Tibial nerve (tissue), 4 donors: ENCODE data around the gene SNX11. TPM values are rescaled to one million over a fixed set of nuclear protein-coding genes. Genes with fewer than 3 reads are reported as not detected.

ENCODE experiments used
- DNase-seq, 2 donors: peaks; one replicate each; pipeline ENCODE4 v3.0.0-alpha.2; 2019; ENCODE audit warnings: low spot score in 2 of 2
- H3K27ac ChIP-seq, 4 donors: fragments of 200-600 bp; sonication (generic) in 3 of 4; one replicate each; pipeline ENCODE4 v1.5.1; 2017 to 2019; ENCODE audit warnings: mild to moderate bottlenecking in 1 of 4
- H3K27me3 ChIP-seq, 2 donors: fragments of 200-600 bp; sonication (generic) in 1 of 2; one replicate each; pipeline versions ENCODE4 v1.5.1 to v1.6.0; 2017 to 2019
- H3K36me3 ChIP-seq, 3 donors: fragments of 200-600 bp; sonication (generic); one replicate each; pipeline ENCODE4 v1.5.1; 2018 to 2019
- H3K4me1 ChIP-seq, 4 donors: fragments of 200-600 bp; sonication (generic) in 3 of 4; one replicate each; pipeline ENCODE4 v1.5.1; 2017 to 2019
- H3K4me3 ChIP-seq, 4 donors: fragments of 200-600 bp; sonication (generic) in 3 of 4; one replicate each; pipeline ENCODE4 v1.5.1; 2017 to 2019; ENCODE audit warnings: mild to moderate bottlenecking in 1 of 4, moderate library complexity in 1 of 4
- H3K9me3 ChIP-seq, 4 donors: fragments of 200-600 bp; sonication (generic) in 3 of 4; one replicate each; pipeline ENCODE4 v1.5.1; 2017 to 2019
- CTCF ChIP-seq, 5 experiments: fragments of 200-600 bp in 3 of 5; fragments of 450-650 bp in 2 of 5; sonication (generic) in 3 of 5; IDR thresholded peaks; one replicate each; pipeline ENCODE4 v1.5.1; 2016 to 2019; ENCODE audit warnings: antibody characterized with exemption in 5 of 5, mild to moderate bottlenecking in 3 of 5, moderate library complexity in 2 of 5
- EP300 ChIP-seq, 2 donors: sonication (generic); formaldehyde crosslinking; IDR thresholded peaks; one replicate each; pipeline ENCODE4 v1.6.1; 2017; ENCODE audit warnings: antibody characterized with exemption in 2 of 2, mild to moderate bottlenecking in 1 of 2
- POLR2A ChIP-seq, 2 donors: fragments of 450-650 bp; IDR thresholded peaks; one replicate each; pipeline ENCODE4 v1.6.1; 2017; ENCODE audit warnings: antibody characterized with exemption in 2 of 2, mild to moderate bottlenecking in 2 of 2, moderate library complexity in 2 of 2
- WGBS, 2 donors: methylation state at CpG; one replicate each; pipeline ENCODE4 v1.1.5; 2018; 5-methylcytosine and 5-hydroxymethylcytosine counted together
- small RNA-seq: library from RNA; depleted of rRNA; stranded (forward); fragments of <200 nt; gene quantifications from one replicate; pipeline ENCODE3, GENCODE V24; 2016
- total RNA-seq, 4 donors: library from RNA; depleted of rRNA; stranded (reverse); fragments of >200 nt; gene quantifications; one replicate each; pipeline ENCODE4 v1.1.0, GENCODE V29; 2016

Gene SNX11
- total RNA-seq, 4 donors from 2014 or later, result 10.0 to 17.2 (median 16.2) TPM

- Histone ChIP-seq H3K36me3 (no peaks in the 10 kb centered on the region), H3K9me3 (no peaks in the 10 kb centered on the region), H3K27ac (no peak overlapping the region), H3K27me3 (peaks cover 0 to 4% of the 10 kb centered on the region in 2 donors), H3K4me3 (no peak overlapping the region), H3K4me1 (no peaks in the 10 kb centered on the region)
- DNase-seq, result no peak
- no peak for TF ChIP-seq POLR2A (IDR thresholded peaks at IDR 0.05)
- TF ChIP-seq CTCF (IDR thresholded peaks at IDR 0.05), result no peak
- no peak for TF ChIP-seq EP300 (IDR thresholded peaks at IDR 0.05)
- WGBS, 2 donors, result 85 to 87% methylated on average over 5 of the region's 5 CpGs
Observed at GRCh38 chr17:48162306-48162934, 54.9 kb downstream of the SNX11 start.

- peaks cover 0 to 4% of the 10 kb centered on the region in 2 donors for H3K27me3 ChIP-seq
- no peak for TF ChIP-seq CTCF (IDR thresholded peaks at IDR 0.05)
- TF ChIP-seq POLR2A (IDR thresholded peaks at IDR 0.05), result no peak
- no peak for TF ChIP-seq EP300 (IDR thresholded peaks at IDR 0.05)
- no peak overlapping the region for H3K4me3 ChIP-seq
- no peak overlapping the region for H3K27ac ChIP-seq
- H3K36me3 ChIP-seq, result no peaks in the 10 kb centered on the region
- no peaks in the 10 kb centered on the region for H3K9me3 ChIP-seq
- no peak for DNase-seq
- 36 to 45% methylated on average over 5 of the region's 5 CpGs for WGBS, 2 donors
- no peaks in the 10 kb centered on the region for H3K4me1 ChIP-seq
Observed at GRCh38 chr17:48162946-48163506, 55.5 kb downstream of the SNX11 start.

DNA sequence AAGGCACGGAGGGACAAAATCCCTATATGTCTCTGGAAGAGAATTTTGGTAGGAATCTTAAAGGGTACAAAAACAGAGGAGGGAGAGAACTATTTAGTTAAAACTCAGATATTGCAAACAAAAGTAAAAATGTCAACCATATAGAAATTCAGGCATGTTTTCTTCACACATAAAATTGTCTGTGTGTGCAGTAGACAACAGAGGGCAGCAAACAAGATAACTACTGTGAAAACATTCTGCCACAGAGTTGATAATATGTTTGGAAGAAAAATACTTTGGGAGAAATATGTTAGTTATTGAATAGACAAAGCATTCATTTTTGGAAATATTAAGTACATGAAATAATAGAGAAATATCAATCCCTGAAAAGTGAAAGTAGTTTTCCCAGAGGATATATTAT is 56.2 kb downstream of the SNX11 start:
- TF ChIP-seq CTCF (IDR thresholded peaks at IDR 0.05), result peak in 1 of 5 experiments; percentile 12
- TF ChIP-seq EP300 (IDR thresholded peaks at IDR 0.05), result no peak
- WGBS, 2 donors, result 76 to 89% methylated on average over 1 of the region's 1 CpG
- no peak overlapping the region for H3K27ac ChIP-seq
- DNase-seq, result no peak
- H3K9me3 ChIP-seq, result no peaks in the 10 kb centered on the region
- H3K4me1 ChIP-seq, result no peaks in the 10 kb centered on the region
- H3K36me3 ChIP-seq, result no peaks in the 10 kb centered on the region
- H3K4me3 ChIP-seq, result no peak overlapping the region
- peaks cover 0 to 4% of the 10 kb centered on the region in 2 donors for H3K27me3 ChIP-seq

DNA sequence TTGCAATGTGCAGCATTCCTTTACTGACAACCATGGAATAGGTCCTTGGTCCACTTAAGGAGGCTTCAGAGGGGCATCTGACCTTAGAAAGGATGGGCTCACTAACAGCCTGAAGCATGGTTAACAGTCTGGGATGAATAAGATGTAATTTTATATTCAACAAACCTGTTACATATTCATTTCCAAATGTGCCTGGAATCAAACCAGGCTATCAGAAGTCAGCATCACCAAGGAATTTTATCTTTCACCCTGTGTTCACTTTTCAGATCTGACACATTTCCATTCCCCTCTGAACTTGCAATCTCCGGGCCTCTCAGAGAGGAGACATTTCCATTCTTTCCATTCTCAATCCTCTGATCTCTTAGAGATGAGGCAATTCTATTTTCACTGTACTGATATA is 62.4 kb downstream of the SNX11 start:
- no peak for TF ChIP-seq POLR2A (IDR thresholded peaks at IDR 0.05)
- TF ChIP-seq EP300 (IDR thresholded peaks at IDR 0.05), result no peak
- no peak for TF ChIP-seq CTCF (IDR thresholded peaks at IDR 0.05)
- no peak overlapping the region for H3K4me3 ChIP-seq
- 76 to 77% methylated on average over 1 of the region's 1 CpG for WGBS, 2 donors

More for the DNA sequence above, 62.4 kb downstream of the SNX11 start:
- Histone ChIP-seq H3K27me3 (peaks cover 0 to 2% of the 10 kb centered on the region in 2 donors), H3K36me3 (no peaks in the 10 kb centered on the region), H3K9me3 (no peaks in the 10 kb centered on the region), H3K4me1 (no peaks in the 10 kb centered on the region), H3K27ac (no peak overlapping the region)
- no peak for DNase-seq

Small RNA genes lying within 50 kb of the gene (small RNA-seq; reads per million reads assigned to genes)
- not detected for gene AC004477.2
- gene MIR1203, result not detected
- not detected for gene RNU6-1201P

Other genes with a start within 250 kb of the SNX11 start
- 1 to 10 TPM; 5.9 to 7.2 (median 7.1) TPM for gene SP2, start 211.5 kb upstream of the SNX11 start, total RNA-seq
- 10 to 100 TPM; 36.0 to 56.8 (median 51.2) TPM for gene PNPO, start 166.2 kb upstream of the SNX11 start, total RNA-seq
- not detected for gene PRR15L, start 149.9 kb upstream of the SNX11 start, total RNA-seq
- gene CDK5RAP3, start 136.7 kb upstream of the SNX11 start, total RNA-seq, result 100 to 1,000 TPM; 163 to 310 (median 200) TPM
- gene COPZ2, start 70.0 kb upstream of the SNX11 start, total RNA-seq, result 10 to 100 TPM; 40.5 to 73.9 (median 62.2) TPM
- 100 to 1,000 TPM; 216 to 327 (median 255) TPM for gene NFE2L1, start 59.4 kb upstream of the SNX11 start, total RNA-seq
- gene CBX1, start 6.3 kb upstream of the SNX11 start, total RNA-seq, result 10 to 100 TPM; 24.0 to 59.0 (median 28.9) TPM